ENCODE measurements around the gene ENTHD1. TPM values are rescaled to one million over a fixed set of nuclear protein-coding genes. Genes with fewer than 3 reads are reported as not detected.

ENTHD1 gene
- total and polyA plus RNA-seq, 2 donors (not counting 3 experiments of a cell fraction or from before 2014, with no cell fraction given) = not detected

DNA sequence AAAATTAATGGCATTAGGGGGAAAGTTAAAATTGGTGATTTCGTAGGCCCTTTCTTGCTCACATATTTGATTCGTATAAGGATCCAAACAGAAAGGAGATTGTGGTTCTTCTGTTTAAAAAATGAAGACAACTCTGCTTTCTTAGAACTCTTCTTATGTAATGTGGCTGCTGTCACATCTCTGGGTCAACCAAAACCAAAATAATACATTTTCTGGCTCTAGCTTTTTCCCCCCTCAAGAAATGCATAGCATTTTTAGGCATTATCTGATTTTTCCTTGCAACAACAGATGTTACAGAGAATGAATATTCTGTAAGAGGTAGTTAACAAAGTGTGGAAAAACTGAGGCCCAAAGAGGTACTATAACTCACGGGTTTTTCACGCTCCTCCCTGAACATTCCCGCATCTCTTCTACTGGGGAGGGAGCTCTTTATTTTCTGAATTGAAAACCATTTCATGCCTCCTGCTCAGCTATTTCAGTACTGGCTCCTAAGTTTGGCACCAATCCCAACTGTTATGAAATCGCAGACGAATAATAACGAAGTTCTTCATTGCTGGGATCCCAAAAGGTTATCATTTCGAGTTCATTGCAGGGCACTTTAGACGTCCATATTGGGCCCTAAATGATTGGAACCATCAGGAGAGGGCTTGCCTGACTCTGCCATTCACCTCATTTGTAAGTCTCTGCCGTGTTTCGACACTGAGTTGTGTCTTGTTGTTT, 24.4 kb upstream of the ENTHD1 start:
- Histone ChIP-seq H3K4me2 (ENCODE audit: insufficient read depth, low read length) (no peak overlapping the region), H3K9me1 (replicated peaks; ENCODE audit: control insufficient read depth, extremely low read depth, insufficient read depth, low read length) (no peaks in the 10 kb centered on the region), H4K20me1 (replicated peaks; ENCODE audit: control insufficient read depth, extremely low read depth, insufficient read depth, low read length) (no peaks in the 10 kb centered on the region), H3K79me2 (ENCODE audit: control insufficient read depth, insufficient read depth, low read length) (no peaks in the 10 kb centered on the region), H3K4me1 (ENCODE audit: control insufficient read depth, extremely low read depth, insufficient read depth, low read length) (no peaks in the 10 kb centered on the region), H3K27ac (ENCODE audit: insufficient read depth, low read depth, low read length) (no peak overlapping the region), H2AFZ (ENCODE audit: low read depth, low read length) (no peak overlapping the region), H3K4me3 (replicated peaks in 1 of 3; ENCODE audit: insufficient read depth in 1 of 3, low read depth in 1 of 3, low read length in 3 of 3) (no peak overlapping the region), H3K9ac (replicated peaks; ENCODE audit: extremely low read depth, insufficient read depth, low read length) (no peak overlapping the region), H3K27me3 (ENCODE audit: control insufficient read depth in 2 of 2, insufficient read depth in 2 of 2, low read length in 2 of 2) (peaks cover 9 to 20% of the 10 kb centered on the region in 2 experiments), H3K36me3 (ENCODE audit: control insufficient read depth in 2 of 2, extremely low read depth in 1 of 2, insufficient read depth in 2 of 2, low read length in 2 of 2) (no peaks in the 10 kb centered on the region), H3K9me3 (replicated peaks; ENCODE audit: control insufficient read depth, insufficient read depth, low read length) (no peaks in the 10 kb centered on the region)
- BruUV-seq (replicated peaks) = no TSS peak
- FAIRE-seq = no peak
- CTCF ChIA-PET = no interaction called here
- intact Hi-C loops (cut with micrococcal nuclease) (no loop called here), dilution Hi-C loops (cut with MboI; ENCODE audit: extremely low pct_ligation_motif_present, low sequenced_read_pairs) (no loop called here)
- no peak for TF ChIP-seq FOS (IDR thresholded peaks at IDR 0.05; ENCODE audit: borderline replicate concordance, insufficient read depth, low read length)
- no peak for TF ChIP-seq MYC (IDR thresholded peaks at IDR 0.05; ENCODE audit: low read depth, low read length)
- TF ChIP-seq, protein P1, sequence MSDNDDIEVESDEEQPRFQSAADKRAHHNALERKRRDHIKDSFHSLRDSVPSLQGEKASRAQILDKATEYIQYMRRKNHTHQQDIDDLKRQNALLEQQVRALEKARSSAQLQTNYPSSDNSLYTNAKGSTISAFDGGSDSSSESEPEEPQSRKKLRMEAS (IDR thresholded peaks at IDR 0.05; ENCODE audit: insufficient read depth, insufficient read length) = no peak
- no peak for TF ChIP-seq CTCF (IDR thresholded peaks at IDR 0.05; ENCODE audit: extremely low read depth in 1 of 2, insufficient read depth in 1 of 2, low read depth in 1 of 2, low read length in 2 of 2)
- TF ChIP-seq POLR2A (IDR thresholded peaks at IDR 0.05; ENCODE audit: low read depth, low read length) = no peak
- TF ChIP-seq POLR2AphosphoS5 (IDR thresholded peaks at IDR 0.05; ENCODE audit: insufficient read depth, low read depth, low read length) = no peak
- no peak for TF ChIP-seq EZH2 (IDR thresholded peaks at IDR 0.05; ENCODE audit: borderline replicate concordance, low read depth, low read length, severe bottlenecking)
- TF ChIP-seq GATA2 (IDR thresholded peaks at IDR 0.05; ENCODE audit: insufficient read depth, insufficient read length, low read depth, low read length) = no peak
- no peak for TF ChIP-seq JUN (IDR thresholded peaks at IDR 0.05; ENCODE audit: borderline replicate concordance, insufficient read depth, insufficient read length, low read depth)
- POLR2A ChIA-PET = no interaction called here
- no peak for DNase-seq (ENCODE audit: low read depth, low spot score)
